NOMO-1 treated with DMSO at 0.1 percent for 48 hours (cell line): ENCODE results near the gene SEC14L1.
"Not testable (repeated sequence)": the region's sequence is repeated elsewhere in the genome, so short reads cannot be mapped to it uniquely, and the experiment has no call there.

Source experiments
- DNase-seq: peaks from one replicate; lab custom pipeline; 2025; ENCODE audit not compliant: unreplicated experiment; lab: John Stamatoyannopoulos, UW

SEC14L1 gene

GRCh38 chr17:77140878-77141767, at the start of gene SEC14L1:
Gene SEC14L1, plus strand, starts transcription at chr17:77140969. Its CDS starts 2,628 bp downstream, at chr17:77143597.
- DNase-seq = peak; percentile 26

GRCh38 chr17:77092025-77092424, 48.7 kb upstream of the SEC14L1 start:
- DNase-seq = no peak

DNA sequence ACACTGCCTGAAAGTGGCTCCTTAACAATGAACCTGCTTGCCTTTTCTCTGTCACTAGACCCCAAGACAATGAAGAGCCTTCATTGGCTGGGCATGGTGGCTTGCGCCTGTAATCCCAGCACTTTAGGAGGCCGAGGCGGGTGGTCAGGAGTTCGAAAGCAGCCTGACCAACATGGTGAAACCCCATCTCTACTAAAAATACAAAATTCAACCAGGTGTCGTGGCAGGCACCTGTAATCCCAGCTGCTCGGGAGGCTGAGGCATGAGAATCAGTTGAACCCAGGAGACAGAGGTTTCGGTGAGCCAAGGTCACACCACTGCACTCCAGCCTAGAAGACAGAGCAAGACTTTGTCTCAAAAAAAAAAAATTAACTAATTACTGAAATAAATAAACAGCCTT, 45.3 kb upstream of the SEC14L1 start:
- DNase-seq = no peak

GRCh38 chr17:77096570-77097214, 44.1 kb upstream of the SEC14L1 start:
- peak; percentile 22 for DNase-seq

DNA sequence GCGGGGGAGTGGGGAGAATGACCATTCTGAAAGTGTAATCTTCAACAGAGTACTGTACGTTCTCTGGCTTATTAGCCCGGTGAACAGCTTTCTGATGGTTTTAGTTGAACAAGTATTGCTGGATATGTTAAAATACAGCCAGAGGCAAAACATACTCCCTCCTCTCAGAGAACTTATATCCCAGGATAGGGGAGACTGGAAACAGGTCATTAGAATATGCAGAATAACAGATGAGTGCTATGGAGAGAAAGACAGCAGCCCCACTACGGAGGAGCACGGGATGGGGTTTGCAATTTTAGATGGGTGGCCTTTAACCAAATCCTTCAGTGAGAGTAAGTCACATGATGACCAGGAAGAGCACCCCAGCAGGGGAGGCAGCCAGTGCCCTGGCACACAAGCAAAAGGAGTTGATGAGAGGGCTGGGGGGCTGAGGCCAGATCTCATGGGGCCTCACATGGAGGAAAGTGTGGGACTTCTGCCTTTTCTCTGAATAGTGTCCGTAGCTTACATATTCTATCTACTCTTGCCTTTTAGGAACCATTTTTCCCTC, 43.1 kb upstream of the SEC14L1 start:
- DNase-seq = no peak

DNA sequence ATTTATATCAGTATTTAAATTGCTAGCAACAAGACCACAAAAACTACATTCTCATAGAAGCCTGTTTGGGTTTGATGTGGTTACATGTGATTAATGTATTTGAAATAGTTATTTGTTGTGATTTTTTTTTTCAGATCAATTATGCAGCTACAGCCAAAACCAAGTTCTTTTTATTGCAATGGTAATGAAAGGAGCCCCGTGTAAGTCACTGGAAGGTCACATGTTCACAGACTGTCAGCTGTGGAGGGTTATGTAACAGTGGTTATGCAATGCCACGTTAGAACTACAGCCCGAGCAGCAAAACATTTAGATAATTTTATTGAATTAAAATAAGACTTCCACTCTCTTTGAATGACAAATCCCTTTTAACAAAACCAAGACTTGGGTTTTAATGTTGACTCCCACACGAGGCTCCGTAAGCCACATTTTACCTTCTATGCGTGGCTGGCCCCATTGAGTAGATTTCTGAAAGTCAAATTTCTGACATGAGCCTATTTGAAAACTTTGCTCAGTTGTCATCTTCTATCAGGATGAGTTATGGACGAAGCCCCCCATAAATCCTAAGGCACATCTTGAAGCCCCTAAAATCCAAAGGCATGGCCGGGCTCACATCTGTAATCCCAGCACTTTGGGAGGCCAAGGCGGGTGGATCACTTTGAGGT, 41.8 kb upstream of the SEC14L1 start:
- peak; percentile 89 for DNase-seq

- peak; percentile 99 for DNase-seq
These were observed 40.8 kb upstream of the SEC14L1 start for GRCh38 chr17:77099997-77100396.

GRCh38 chr17:77101521-77102410, 39.0 kb upstream of the SEC14L1 start:
- no peak for DNase-seq

DNA sequence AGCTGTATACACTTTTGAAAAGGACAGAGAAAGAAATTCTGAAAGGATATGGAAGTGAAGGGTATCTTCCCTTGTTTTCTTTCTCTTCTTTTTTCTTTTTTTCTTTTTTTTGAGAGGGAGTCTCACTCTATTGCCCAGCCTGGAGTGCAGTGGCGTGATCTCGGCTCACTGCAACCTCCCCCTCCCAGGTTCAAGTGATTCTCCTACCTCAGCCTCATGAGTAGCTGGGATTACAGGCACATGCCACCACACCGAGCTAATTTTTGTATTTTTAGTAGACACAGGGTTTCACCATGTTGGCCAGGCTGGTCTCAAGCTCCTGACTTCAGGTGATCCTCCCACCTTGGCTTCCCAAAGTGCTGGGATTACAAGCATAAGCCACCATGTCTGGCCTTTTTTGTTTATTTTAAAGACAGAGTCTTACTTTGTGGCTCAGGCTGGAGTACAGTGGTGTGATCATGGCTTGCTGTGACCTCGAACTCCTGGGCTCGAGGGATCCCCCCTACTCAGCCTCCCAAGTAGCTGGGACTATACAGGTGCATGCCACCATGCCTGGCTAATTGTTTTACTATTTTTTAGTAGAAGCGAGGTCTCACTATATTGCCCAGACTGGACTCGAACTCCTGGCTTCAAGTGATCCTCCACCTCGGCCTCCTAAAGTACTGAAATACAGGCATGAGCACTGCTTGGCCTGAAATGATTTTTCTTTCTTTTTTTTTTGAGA, 38.2 kb upstream of the SEC14L1 start:
- not testable (repeated sequence) for DNase-seq

DNA sequence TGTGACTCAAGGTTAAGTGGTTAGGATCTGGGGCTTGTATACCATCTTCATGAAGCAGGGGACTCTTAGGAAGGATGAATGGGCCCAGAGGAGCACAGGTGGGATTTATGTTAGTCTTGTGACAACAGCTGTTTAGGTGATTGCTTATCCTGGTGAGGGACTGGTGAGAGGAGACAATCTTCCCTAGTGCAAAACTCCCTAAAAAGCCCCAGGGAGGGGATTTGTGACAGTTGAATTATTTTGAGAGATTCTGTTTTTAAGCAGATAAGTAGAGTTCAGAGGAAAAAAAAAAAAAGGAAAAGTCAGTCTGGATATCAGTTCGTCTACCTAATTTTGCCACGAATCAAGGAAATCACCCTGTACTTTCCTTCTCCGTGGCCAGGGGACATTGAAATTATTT, 35.1 kb upstream of the SEC14L1 start:
- no peak for DNase-seq

- DNase-seq = no peak
These were observed 33.9 kb upstream of the SEC14L1 start for GRCh38 chr17:77106874-77107358.

DNA sequence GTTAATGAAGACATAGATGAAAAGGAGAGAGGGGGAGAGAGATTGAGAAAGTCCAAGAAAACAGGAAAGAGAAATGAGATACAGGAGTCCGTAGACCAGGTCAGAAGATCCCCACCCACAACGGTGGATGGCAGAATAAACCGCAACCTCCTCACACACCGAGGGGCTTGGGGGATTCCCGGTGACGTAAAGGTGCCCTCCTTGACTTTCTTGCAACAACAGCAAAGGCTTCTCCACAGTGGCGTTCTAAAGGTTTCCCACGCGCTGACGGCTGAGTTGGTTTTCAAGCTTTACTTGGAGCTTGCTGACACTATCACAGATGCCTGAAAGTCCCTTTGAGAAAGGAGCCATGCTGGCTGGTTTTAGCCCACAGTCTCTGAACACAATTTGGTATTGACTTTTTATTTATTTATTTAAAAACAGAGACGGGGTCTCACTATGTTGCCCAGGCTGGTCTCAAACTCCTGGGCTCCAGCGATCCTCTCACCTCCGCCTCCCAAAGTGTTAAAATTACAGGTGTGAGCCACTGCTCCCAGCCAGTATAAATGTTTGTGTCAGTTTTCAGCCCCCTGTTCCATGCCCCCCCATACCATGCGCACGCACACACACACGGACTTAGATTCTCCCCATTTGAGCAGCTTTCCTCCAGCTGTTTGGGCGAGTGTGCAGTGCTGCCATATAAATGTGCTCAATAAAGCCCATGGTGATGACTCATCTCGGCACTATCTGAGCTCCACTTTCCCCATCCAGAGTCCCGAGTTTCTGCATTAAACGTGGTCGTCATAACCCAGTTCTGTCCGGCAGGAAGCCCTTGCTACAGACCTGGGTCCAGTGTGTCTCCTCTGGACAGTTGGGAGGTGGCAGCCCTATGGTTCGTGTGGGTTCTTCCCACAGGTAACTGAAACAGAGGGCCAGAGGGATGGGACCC, 33.0 kb upstream of the SEC14L1 start:
- DNase-seq = no peak

DNA sequence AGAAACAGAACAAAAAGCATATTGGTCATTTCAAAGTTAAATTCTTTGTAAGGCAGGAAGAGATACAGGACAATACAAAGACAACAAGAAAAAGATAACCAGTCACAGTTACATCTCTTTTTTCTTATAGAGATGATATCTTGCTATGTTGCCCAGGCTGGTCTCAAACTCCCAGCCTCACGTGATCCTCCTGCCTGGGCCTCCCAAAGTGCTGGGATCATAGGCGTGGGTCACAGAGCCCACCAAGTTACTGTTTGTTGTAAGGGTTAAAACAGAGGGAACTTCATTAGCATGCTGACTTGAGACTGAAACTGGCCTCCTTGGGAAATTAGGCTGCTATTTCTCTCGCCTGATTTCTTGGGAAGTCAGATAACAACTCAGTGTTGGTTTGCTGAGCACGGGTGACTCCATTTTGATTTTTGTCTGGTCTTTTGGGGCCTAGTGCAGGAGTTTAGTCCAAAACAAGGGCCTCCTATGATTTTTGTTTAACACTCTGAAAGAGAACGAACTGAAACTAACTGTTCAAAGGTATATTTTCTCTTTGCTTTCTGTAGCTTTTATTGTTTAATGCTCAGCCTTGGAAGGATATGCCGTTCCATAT, 31.5 kb upstream of the SEC14L1 start:
- DNase-seq = no peak

DNA sequence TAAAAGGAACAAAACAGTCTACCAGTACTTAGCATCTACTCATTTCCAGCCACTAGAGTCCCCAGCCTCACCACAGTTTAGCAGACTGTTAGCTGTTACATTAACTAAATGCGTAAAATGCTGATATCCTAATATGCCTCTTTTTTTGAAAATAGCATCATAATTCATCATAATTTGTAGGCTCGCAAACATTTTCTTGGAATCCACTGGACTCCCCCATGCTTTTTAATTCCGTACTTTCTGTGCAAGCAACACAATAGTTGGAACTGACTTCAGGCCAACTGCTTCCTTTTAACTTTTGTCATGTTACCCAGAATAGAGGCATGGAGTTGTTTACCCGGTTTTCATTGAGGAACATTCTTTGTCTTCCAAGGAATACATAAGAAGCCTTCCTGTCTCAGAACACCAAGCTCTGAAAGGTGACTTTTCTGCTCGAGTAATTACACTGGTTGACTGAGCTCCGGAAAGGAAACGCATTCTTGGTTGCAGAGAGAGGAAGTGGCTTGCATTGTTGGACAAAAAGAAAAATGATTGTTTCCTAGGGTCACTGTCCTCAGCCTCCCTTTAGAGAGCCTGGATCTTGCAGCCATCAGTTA, 30.9 kb upstream of the SEC14L1 start:
- peak; percentile 35 for DNase-seq

DNA sequence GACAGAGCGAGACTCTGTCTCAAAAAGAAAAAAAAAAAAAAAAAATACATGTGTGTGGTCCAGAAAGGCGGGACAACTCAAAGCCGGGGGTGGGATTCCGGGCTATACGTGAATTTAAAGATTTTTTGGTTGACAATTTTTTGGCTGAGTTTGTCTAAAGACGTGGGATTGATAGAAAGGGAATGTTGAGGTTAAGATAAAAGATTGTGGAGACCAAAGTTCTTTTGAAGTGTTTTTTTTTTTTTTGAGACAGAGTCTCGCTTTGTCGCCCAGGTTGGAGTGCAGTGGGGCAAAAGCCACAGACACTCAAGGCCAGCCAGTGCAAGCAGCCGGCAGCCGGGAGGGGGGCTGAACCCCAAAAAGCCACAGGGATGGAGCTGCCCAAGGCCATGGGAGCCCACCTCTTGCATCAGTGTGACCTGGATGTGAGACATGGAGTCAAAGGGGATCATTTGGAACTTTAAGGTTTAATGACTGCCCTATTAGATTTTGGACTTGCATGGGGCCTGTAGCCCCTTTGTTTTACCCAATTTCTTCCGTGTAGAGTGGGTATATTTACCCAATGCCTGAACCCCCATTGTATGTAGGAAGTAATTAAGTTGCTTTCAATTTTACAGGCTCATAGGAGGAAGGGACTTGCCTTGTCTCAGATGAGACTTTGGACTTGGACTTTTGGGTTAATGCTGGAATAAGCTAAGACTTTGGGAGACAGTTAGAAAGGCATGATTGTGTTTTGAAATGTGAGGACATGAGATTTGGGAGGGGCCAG, 29.4 kb upstream of the SEC14L1 start:
- DNase-seq = peak; percentile 19

- peak; percentile 12 for DNase-seq
These were observed 28.9 kb upstream of the SEC14L1 start for GRCh38 chr17:77111934-77112296.

GRCh38 chr17:77115510-77115909, 25.3 kb upstream of the SEC14L1 start:
- DNase-seq = no peak
